T-helper 1 cell treated with Interleukin-12 subunit alpha and Interleukin-12 subunit beta and Interleukin-4 antibody, amounts not matched to agents 30 ng/mL and 1 ng/mL, for 36 hours (primary cell): Measurements from ENCODE around the gene DPM1. TPM values are rescaled to one million over a fixed set of nuclear protein-coding genes. Genes with fewer than 3 reads are reported as not detected.

Experiments used
- intact Hi-C: fragments of 100-400 bp; cut with micrococcal nuclease; formaldehyde crosslinking; loops from one replicate; pipeline ENCODE4 v1.15.1; 2024
- total RNA-seq: library from RNA; stranded (reverse); gene quantifications from 2 replicates; pipeline ENCODE4 v1.2.3, GENCODE V29; 2022

The DPM1 gene
- 45.5 and 47.1 TPM in 2 replicates for total RNA-seq

- intact Hi-C loops: loop anchor here (1.0 to 5.0 kb wide), 6 partner anchors 27 to 442 kb away; partner anchors contain the start of genes ADNP and PARD6B
Measured at GRCh38 chr20:50957798-50958614, at the start of gene DPM1. TSS of gene DPM1 (minus strand) at chr20:50958532. CDS start at chr20:50958523, 9 bp downstream.

- intact Hi-C loops: no loop called here
Measured at GRCh38 chr20:51005214-51005613, 46.9 kb upstream of the DPM1 start.

GRCh38 chr20:51004781-51005180 is 46.4 kb upstream of the DPM1 start:
- intact Hi-C loops: no loop called here

- intact Hi-C loops: no loop called here
Measured at GRCh38 chr20:51004305-51004727, 46.0 kb upstream of the DPM1 start.

GRCh38 chr20:51003753-51004152 is 45.4 kb upstream of the DPM1 start:
- intact Hi-C loops: no loop called here

- intact Hi-C loops: no loop called here
Measured at GRCh38 chr20:51002633-51003032, 44.3 kb upstream of the DPM1 start.

- intact Hi-C loops: no loop called here
Measured at GRCh38 chr20:51001430-51002265, 43.3 kb upstream of the DPM1 start.

GRCh38 chr20:50999355-50999754 is 41.0 kb upstream of the DPM1 start:
- intact Hi-C loops: no loop called here

GRCh38 chr20:50996901-50997865 is 38.9 kb upstream of the DPM1 start:
- intact Hi-C loops: no loop called here

- intact Hi-C loops: no loop called here
Measured at GRCh38 chr20:50995506-50995905, 37.2 kb upstream of the DPM1 start.

- intact Hi-C loops: no loop called here
Measured at GRCh38 chr20:50993876-50994275, 35.5 kb upstream of the DPM1 start.

- intact Hi-C loops: no loop called here
Measured at GRCh38 chr20:50992733-50993457, 34.6 kb upstream of the DPM1 start.

GRCh38 chr20:50992336-50992732 is 34.0 kb upstream of the DPM1 start:
- intact Hi-C loops: no loop called here

- intact Hi-C loops: no loop called here
Measured at GRCh38 chr20:50991076-50991475, 32.7 kb upstream of the DPM1 start.

GRCh38 chr20:50987493-50988210 is 29.3 kb upstream of the DPM1 start:
- intact Hi-C loops: loop anchor here (1.0 to 10.0 kb wide), 6 partner anchors 233 to 1167 kb away; no protein-coding TSS in a partner anchor

GRCh38 chr20:50983321-50983720 is 25.0 kb upstream of the DPM1 start:
- intact Hi-C loops: loop anchor here (10.0 kb wide), 1 partner anchor 1171 kb away; no protein-coding TSS in a partner anchor

GRCh38 chr20:50982363-50982762 is 24.0 kb upstream of the DPM1 start:
- intact Hi-C loops: loop anchor here (10.0 kb wide), 1 partner anchor 1172 kb away; no protein-coding TSS in a partner anchor

- intact Hi-C loops: loop anchor here (1.0 to 10.0 kb wide), 3 partner anchors 21 to 1173 kb away; no protein-coding TSS in a partner anchor
Measured at GRCh38 chr20:50981714-50982048, 23.3 kb upstream of the DPM1 start.
